Measurements from ENCODE around the gene MYBL2. TPM values are rescaled to one million over a fixed set of nuclear protein-coding genes. Genes with fewer than 3 reads are reported as not detected.

Gene MYBL2
- total and polyA plus RNA-seq, 10 donors, result 8.2 to 60.0 (median 28.4) TPM

- Histone ChIP-seq H3K36me3 (no peaks in the 10 kb centered on the region), H3K27me3 (replicated peaks in 1 of 7) (peaks cover 0 to 27% (median 0%) of the 10 kb centered on the region in 7 donors), H3K9me3 (no peaks in the 10 kb centered on the region), H3K4me3 (no peak overlapping the region), H3K27ac (no peak overlapping the region), H3K4me1 (peaks cover 0 to 10% (median 5%) of the 10 kb centered on the region in 6 donors)
- DNase-seq, result no peak
- WGBS, 5 donors, result 92 to 98% (median 95%) methylated on average over 3 of the region's 3 CpGs
- intact Hi-C loops (cut with DNase I; ENCODE audit: low total_unique reads), result no loop called here
- TF ChIP-seq POLR2A (IDR thresholded peaks at IDR 0.05) (no peak), CTCF (IDR thresholded peaks at IDR 0.05 in 8 of 11, conservative IDR thresholded peaks at IDR 0.05 in 3 of 11) (no peak), POLR2AphosphoS5 (IDR thresholded peaks at IDR 0.05) (no peak)
Measured at GRCh38 chr20:43740642-43741041, 73.7 kb downstream of the MYBL2 start.

GRCh38 chr20:43744151-43744611 lies 77.3 kb downstream of the MYBL2 start:
- H3K27me3 ChIP-seq (replicated peaks in 1 of 7), result peaks cover 0 to 48% (median 3%) of the 10 kb centered on the region in 7 donors
- no peak overlapping the region for H3K4me3 ChIP-seq
- no peak for DNase-seq
- TF ChIP-seq POLR2AphosphoS5 (IDR thresholded peaks at IDR 0.05), result no peak
- no peak for TF ChIP-seq POLR2A (IDR thresholded peaks at IDR 0.05)
- no peak for TF ChIP-seq CTCF (IDR thresholded peaks at IDR 0.05 in 8 of 11, conservative IDR thresholded peaks at IDR 0.05 in 3 of 11)
- intact Hi-C loops (cut with DNase I; ENCODE audit: low total_unique reads), result no loop called here
- H3K9me3 ChIP-seq, result no peaks in the 10 kb centered on the region
- WGBS, 5 donors, result 80 to 97% (median 84%) methylated on average over 6 to 9 of the region's 9 CpGs
- H3K4me1 ChIP-seq, result peaks cover 0 to 35% (median 12%) of the 10 kb centered on the region in 6 donors
- H3K36me3 ChIP-seq, result no peaks in the 10 kb centered on the region
- H3K27ac ChIP-seq, result no peak overlapping the region

GRCh38 chr20:43744966-43745730 lies 78.2 kb downstream of the MYBL2 start:
- no peak for TF ChIP-seq POLR2A (IDR thresholded peaks at IDR 0.05)
- TF ChIP-seq POLR2AphosphoS5 (IDR thresholded peaks at IDR 0.05), result no peak
- no peak for TF ChIP-seq CTCF (IDR thresholded peaks at IDR 0.05 in 8 of 11, conservative IDR thresholded peaks at IDR 0.05 in 3 of 11)
- Histone ChIP-seq H3K27ac (peak overlapping the region in 4 of 8 donors; percentile 28 to 72 (median 48)), H3K9me3 (no peaks in the 10 kb centered on the region), H3K4me1 (peaks cover 4 to 45% (median 21%) of the 10 kb centered on the region in 6 donors), H3K36me3 (no peaks in the 10 kb centered on the region), H3K4me3 (peak overlapping the region in 1 of 8 donors; percentile 6), H3K27me3 (replicated peaks in 1 of 7) (peaks cover 0 to 57% (median 12%) of the 10 kb centered on the region in 7 donors)
- DNase-seq, result no peak
- intact Hi-C loops (cut with DNase I; ENCODE audit: low total_unique reads), result no loop called here
- 36 to 50% (median 39%) methylated on average over 12 of the region's 12 CpGs for WGBS, 5 donors

Measured in spleen (tissue), 11 donors.